CD4-positive, alpha-beta T cell treated with Interleukin-10 for 1 hour (primary cell): ENCODE measurements around the gene TMEM33.

Experiments
- DNase-seq: peaks from one replicate; pipeline ENCODE4 v3.0.0-alpha.2; 2020

The TMEM33 gene

GRCh38 chr4:41940834-41941233 lies 5.6 kb downstream of the TMEM33 start:
- no peak for DNase-seq

GRCh38 chr4:41943506-41943905 lies 8.3 kb downstream of the TMEM33 start:
- DNase-seq, result no peak

- no peak for DNase-seq
Measured at GRCh38 chr4:41944089-41944488, 8.9 kb downstream of the TMEM33 start.

GRCh38 chr4:41949531-41949930 lies 14.3 kb downstream of the TMEM33 start:
- no peak for DNase-seq

- DNase-seq, result peak; percentile 38
Measured at GRCh38 chr4:41957634-41958033, 22.4 kb downstream of the TMEM33 start.

GRCh38 chr4:41963105-41963504 lies 27.9 kb downstream of the TMEM33 start:
- peak; percentile 37 for DNase-seq

GRCh38 chr4:41964401-41964800 lies 29.2 kb downstream of the TMEM33 start:
- DNase-seq, result no peak

GRCh38 chr4:41967392-41967791 lies 32.2 kb downstream of the TMEM33 start:
- no peak for DNase-seq

GRCh38 chr4:41969671-41970070 lies 34.4 kb downstream of the TMEM33 start:
- DNase-seq, result no peak

- DNase-seq, result no peak
Measured at GRCh38 chr4:41975341-41975740, 40.1 kb downstream of the TMEM33 start.

GRCh38 chr4:41976775-41977516 lies 41.7 kb downstream of the TMEM33 start:
- DNase-seq, result no peak

GRCh38 chr4:41977709-41978108 lies 42.5 kb downstream of the TMEM33 start:
- no peak for DNase-seq

- no peak for DNase-seq
Measured at GRCh38 chr4:41981456-41981855, 46.2 kb downstream of the TMEM33 start, which contains the start of gene DCAF4L1. Gene DCAF4L1, plus strand, starts transcription at chr4:41981756. Its CDS starts 37 bp downstream, at chr4:41981793.

- no peak for DNase-seq
Measured at GRCh38 chr4:41982716-41983115, 47.5 kb downstream of the TMEM33 start.

GRCh38 chr4:41985151-41985550 lies 49.9 kb downstream of the TMEM33 start:
- no peak for DNase-seq

- no peak for DNase-seq
Measured at GRCh38 chr4:41989994-41990364, 54.8 kb downstream of the TMEM33 start.

- peak; percentile 95 for DNase-seq
Measured at GRCh38 chr4:41990365-41991111, 55.3 kb downstream of the TMEM33 start, which contains the start of gene SLC30A9. Gene SLC30A9, plus strand, starts transcription at chr4:41990530. Its CDS starts 122 bp downstream, at chr4:41990652.

- no peak for DNase-seq
Measured at GRCh38 chr4:41991916-41992767, 56.9 kb downstream of the TMEM33 start.

- no peak for DNase-seq
Measured at GRCh38 chr4:41992967-41993857, 58.0 kb downstream of the TMEM33 start.

- no peak for DNase-seq
Measured at GRCh38 chr4:41994461-41994985, 59.3 kb downstream of the TMEM33 start.

GRCh38 chr4:41998019-41998418 lies 62.8 kb downstream of the TMEM33 start:
- no peak for DNase-seq

- DNase-seq, result no peak
Measured at GRCh38 chr4:41999321-41999720, 64.1 kb downstream of the TMEM33 start.
